Lung (tissue), 12 donors: ENCODE measurements around the gene IL17RD. TPM values are rescaled to one million over a fixed set of nuclear protein-coding genes. Genes with fewer than 3 reads are reported as not detected.
A peak's percentile ranks its signal among the peaks of the same experiment; 100 is the strongest.

Source experiments
- ATAC-seq: fragments of 200-7000 bp; cut with Tn5 transposase; one replicate; pipeline ENCODE4 v1.9.1; 2020; ENCODE audit warnings: moderate number of reproducible peaks; ENCODE audit not compliant: insufficient read depth, low FRiP score
- DNase-seq, 3 donors: peaks; one replicate each; pipeline ENCODE4 v3.0.0-alpha.2; 2013 to 2017
- H3K27ac ChIP-seq, 2 donors: one replicate each; pipeline ENCODE4 v1.5.1; 2013; ENCODE audit warnings: mild to moderate bottlenecking in 2 of 2, moderate library complexity in 2 of 2, control low read depth in 1 of 2, inconsistent platforms in 1 of 2, low read depth in 1 of 2, low read length in 1 of 2
- H3K27me3 ChIP-seq, 3 donors: one replicate each; pipeline ENCODE4 v1.5.1; 2013; ENCODE audit warnings: low read length in 2 of 3; ENCODE audit not compliant: control insufficient read depth in 3 of 3, insufficient read depth in 3 of 3
- H3K36me3 ChIP-seq, 4 donors: one replicate each; pipeline ENCODE4 v1.5.1; 2013; ENCODE audit warnings: low read length in 4 of 4, mild to moderate bottlenecking in 1 of 4, moderate library complexity in 1 of 4; ENCODE audit not compliant: control insufficient read depth in 4 of 4, insufficient read depth in 4 of 4
- H3K4me1 ChIP-seq, 5 donors: one replicate each; pipeline ENCODE4 v1.5.1; 2013; ENCODE audit warnings: low read length in 5 of 5, mild to moderate bottlenecking in 2 of 5, moderate library complexity in 1 of 5; ENCODE audit not compliant: control insufficient read depth in 5 of 5, insufficient read depth in 5 of 5
- H3K4me3 ChIP-seq: one replicate; pipeline ENCODE4 v1.5.1; 2013; ENCODE audit warnings: mild to moderate bottlenecking, control low read depth, moderate library complexity
- H3K9ac ChIP-seq, 2 donors: one replicate each; pipeline ENCODE4 v1.5.1; 2013; ENCODE audit warnings: low read length in 2 of 2, control low read depth in 1 of 2; ENCODE audit not compliant: insufficient read depth in 1 of 2
- H3K9me3 ChIP-seq, 4 donors: one replicate each; pipeline ENCODE4 v1.5.1; 2013; ENCODE audit warnings: low read length in 3 of 4, mild to moderate bottlenecking in 1 of 4, moderate library complexity in 1 of 4; ENCODE audit not compliant: control insufficient read depth in 4 of 4, insufficient read depth in 3 of 4
- WGBS, 2 donors: extraction: QIAGEN DNeasy Blood & Tissue Kit; methylation state at CpG; one replicate each; pipeline ENCODE4 v1.1.7; 2013; 5-methylcytosine and 5-hydroxymethylcytosine counted together
- polyA plus RNA-seq, 2 donors: library from polyadenylated mRNA; stranded (reverse); fragments of 200-250 nt; gene quantifications; one replicate each; pipeline ENCODE4 v1.2.1, GENCODE V29; 2013
- total RNA-seq, 2 donors: library from RNA; depleted of rRNA in 1 of 2; stranded (reverse); fragments of >200 nt in 1 of 2; gene quantifications; one replicate each; pipeline ENCODE4 v1.2.1, GENCODE V29; 2014 to 2021
- TF ChIP-seq, protein P1 (sequence below): IDR thresholded peaks from 2 replicates; pipeline ENCODE4 v1.5.1; 2012; ENCODE audit warnings: mild to moderate bottlenecking; ENCODE audit errors: control extremely low read depth, extremely low read depth
- donor health status: control.
- donor health status: control.
- donor health status: Bipolar disorder and iron deficiency.
- donor health status: healthy.
- donor health status: DM: yes; HTN: yes; CAD: no.

Gene IL17RD
- total and polyA plus RNA-seq, 4 donors, result 0.22 to 4.8 (median 1.1) TPM

DNA sequence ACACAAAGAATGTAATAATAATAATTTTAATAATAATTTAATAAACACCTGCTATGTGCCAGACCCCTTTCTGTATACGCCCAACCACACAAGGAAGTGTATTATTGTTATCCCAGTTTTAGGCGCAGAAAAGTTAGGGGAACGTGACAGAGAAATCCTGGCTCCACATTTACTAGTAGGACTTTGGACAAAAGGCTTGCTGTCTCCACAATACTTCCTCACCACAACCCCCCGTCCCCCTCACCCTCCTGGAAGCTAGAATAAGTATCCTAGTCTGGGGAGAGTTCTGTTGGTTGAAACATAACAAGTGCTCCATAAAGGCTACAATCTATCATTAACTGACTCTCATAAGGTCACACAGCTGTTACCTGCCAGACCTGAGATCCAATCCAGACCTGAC is 488 bp upstream of the IL17RD start:
- Histone ChIP-seq H3K36me3 (no peaks in the 10 kb centered on the region), H3K4me3 (no peak overlapping the region), H3K27me3 (peaks cover 0 to 3% (median 2%) of the 10 kb centered on the region in 3 donors), H3K4me1 (peaks cover 0 to 25% (median 7%) of the 10 kb centered on the region in 5 donors), H3K9me3 (no peaks in the 10 kb centered on the region), H3K27ac (no peak overlapping the region), H3K9ac (no peak overlapping the region)
- DNase-seq (no peak), ATAC-seq (no peak)
- 14 to 23% methylated on average over 4 of the region's 4 CpGs for WGBS, 2 donors
- TF ChIP-seq, protein P1, sequence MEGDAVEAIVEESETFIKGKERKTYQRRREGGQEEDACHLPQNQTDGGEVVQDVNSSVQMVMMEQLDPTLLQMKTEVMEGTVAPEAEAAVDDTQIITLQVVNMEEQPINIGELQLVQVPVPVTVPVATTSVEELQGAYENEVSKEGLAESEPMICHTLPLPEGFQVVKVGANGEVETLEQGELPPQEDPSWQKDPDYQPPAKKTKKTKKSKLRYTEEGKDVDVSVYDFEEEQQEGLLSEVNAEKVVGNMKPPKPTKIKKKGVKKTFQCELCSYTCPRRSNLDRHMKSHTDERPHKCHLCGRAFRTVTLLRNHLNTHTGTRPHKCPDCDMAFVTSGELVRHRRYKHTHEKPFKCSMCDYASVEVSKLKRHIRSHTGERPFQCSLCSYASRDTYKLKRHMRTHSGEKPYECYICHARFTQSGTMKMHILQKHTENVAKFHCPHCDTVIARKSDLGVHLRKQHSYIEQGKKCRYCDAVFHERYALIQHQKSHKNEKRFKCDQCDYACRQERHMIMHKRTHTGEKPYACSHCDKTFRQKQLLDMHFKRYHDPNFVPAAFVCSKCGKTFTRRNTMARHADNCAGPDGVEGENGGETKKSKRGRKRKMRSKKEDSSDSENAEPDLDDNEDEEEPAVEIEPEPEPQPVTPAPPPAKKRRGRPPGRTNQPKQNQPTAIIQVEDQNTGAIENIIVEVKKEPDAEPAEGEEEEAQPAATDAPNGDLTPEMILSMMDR, result no peak

DNA sequence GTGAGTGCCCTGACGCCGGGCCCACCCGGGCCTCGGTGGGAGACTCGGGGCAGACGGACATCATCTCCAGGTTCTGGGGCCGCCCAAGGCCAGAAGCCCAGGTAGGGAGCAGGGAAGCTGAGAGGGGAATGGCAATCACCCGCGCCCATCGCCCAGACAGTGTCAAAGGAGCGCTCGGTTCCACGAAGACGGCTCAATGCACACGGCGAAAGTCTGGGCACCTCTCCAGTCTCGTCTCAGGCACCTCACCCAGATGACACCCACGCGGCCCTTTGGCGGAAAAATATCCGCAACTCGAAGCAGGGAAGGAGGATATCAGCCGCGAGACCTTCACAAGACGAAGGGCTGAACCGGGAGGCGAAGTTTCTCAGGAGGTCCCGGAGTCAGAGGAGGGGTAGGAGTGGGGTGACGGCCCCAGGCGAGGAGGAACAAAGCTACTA is 916 bp downstream of the IL17RD start:
- no peak overlapping the region for H3K9ac ChIP-seq
- WGBS, 2 donors, result 3 to 10% methylated on average over 30 of the region's 30 CpGs

DNA sequence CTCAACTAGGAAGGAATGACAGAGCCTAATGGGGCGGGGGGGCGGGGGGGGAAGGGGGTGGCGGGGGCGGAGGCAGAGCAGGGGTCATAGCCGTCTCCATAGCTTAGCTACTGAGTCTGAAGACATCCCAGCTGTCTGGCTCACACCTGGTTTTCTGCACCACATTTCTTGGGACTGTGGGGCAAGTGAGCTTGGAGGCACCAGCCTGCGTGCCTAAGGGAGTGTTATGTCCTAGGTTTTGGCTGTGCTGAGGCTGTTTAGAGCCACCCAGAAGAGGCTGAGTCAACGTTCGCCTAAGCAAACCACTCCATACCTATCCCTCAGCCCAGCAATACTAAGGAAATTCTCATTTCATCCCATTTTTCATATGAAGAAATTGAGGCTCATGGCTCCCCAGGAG is 1.4 kb downstream of the IL17RD start:
- Histone ChIP-seq H3K36me3 (no peaks in the 10 kb centered on the region), H3K9ac (no peak overlapping the region), H3K27ac (no peak overlapping the region), H3K4me3 (no peak overlapping the region), H3K27me3 (peaks cover 0 to 3% (median 2%) of the 10 kb centered on the region in 3 donors), H3K4me1 (peaks cover 3 to 36% (median 14%) of the 10 kb centered on the region in 5 donors), H3K9me3 (no peaks in the 10 kb centered on the region)
- TF ChIP-seq, protein P1, result no peak
- ATAC-seq (no peak), DNase-seq (no peak)
- WGBS, 2 donors, result 39 to 62% methylated on average over 5 to 7 of the region's 8 CpGs

More for the DNA sequence above, 916 bp downstream of the IL17RD start:
- Histone ChIP-seq H3K36me3 (no peaks in the 10 kb centered on the region), H3K9me3 (no peaks in the 10 kb centered on the region), H3K4me1 (peaks cover 3 to 33% (median 14%) of the 10 kb centered on the region in 5 donors), H3K27ac (peak overlapping the region in 1 of 2 donors; percentile 12), H3K27me3 (peaks cover 0 to 3% (median 2%) of the 10 kb centered on the region in 3 donors), H3K4me3 (no peak overlapping the region)
- ATAC-seq (no peak), DNase-seq (peak; percentile 51 to 75 (median 53))
- TF ChIP-seq, protein P1, result no peak

DNA sequence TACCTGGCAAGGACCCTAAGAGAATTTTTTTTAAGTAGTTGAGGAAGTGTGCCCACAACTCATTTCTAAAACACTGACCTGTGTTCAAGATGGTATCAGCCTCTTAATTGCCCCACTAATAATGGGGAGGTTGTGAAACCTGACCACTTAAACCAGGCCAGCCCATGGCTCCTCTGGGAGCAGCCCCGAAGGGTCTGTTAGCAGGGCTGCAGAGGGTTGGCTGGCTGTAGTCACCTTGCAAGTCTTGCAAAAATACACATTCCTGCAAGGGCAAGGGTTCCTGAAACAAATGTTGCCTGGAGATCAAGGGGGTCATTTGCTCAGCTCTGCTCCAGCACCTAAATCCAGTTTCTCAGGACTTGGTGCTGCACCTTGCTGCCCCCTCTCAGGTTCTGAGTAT is 3.2 kb downstream of the IL17RD start:
- peaks cover 0 to 3% (median 2%) of the 10 kb centered on the region in 3 donors for H3K27me3 ChIP-seq
- no peak overlapping the region for H3K27ac ChIP-seq
- TF ChIP-seq, protein P1, result no peak

More for the DNA sequence above, 3.2 kb downstream of the IL17RD start:
- H3K9me3 ChIP-seq, result no peaks in the 10 kb centered on the region
- no peak overlapping the region for H3K9ac ChIP-seq
- H3K36me3 ChIP-seq, result no peaks in the 10 kb centered on the region
- H3K4me3 ChIP-seq, result no peak overlapping the region
- ATAC-seq, result no peak
- WGBS, 2 donors, result 58 to 63% methylated on average over 1 of the region's 1 CpG
- DNase-seq, result no peak
- H3K4me1 ChIP-seq, result peaks cover 3 to 52% (median 22%) of the 10 kb centered on the region in 5 donors
